Prostate gland (tissue), 2 donors: Measurements from ENCODE around the gene TBC1D5. TPM values are rescaled to one million over a fixed set of nuclear protein-coding genes. Genes with fewer than 3 reads are reported as not detected.
"Not testable (repeated sequence)": the region's sequence is repeated elsewhere in the genome, so short reads cannot be mapped to it uniquely, and the experiment has no call there.

Source experiments
- DNase-seq: peaks from one replicate; pipeline ENCODE4 v3.0.0-alpha.2; 2019; ENCODE audit warnings: low spot score
- H3K27ac ChIP-seq, 2 donors: fragments of 200-600 bp; sonication (generic); 2 replicates each; pipeline ENCODE4 v1.5.1; 2017 to 2019
- H3K27me3 ChIP-seq: fragments of 200-600 bp; sonication (generic); replicated peaks from 2 replicates; pipeline ENCODE4 v1.5.1; 2019; ENCODE audit not compliant: insufficient read depth
- H3K36me3 ChIP-seq, 2 donors: fragments of 200-600 bp; sonication (generic); 1 replicate in 1 of 2; 2 replicates in 1 of 2; pipeline versions ENCODE4 v1.5.1 to v1.8.1; 2017 to 2019
- H3K4me1 ChIP-seq: fragments of 200-600 bp; sonication (generic); replicated peaks from 2 replicates; pipeline ENCODE4 v1.5.1; 2019
- H3K4me3 ChIP-seq, 2 donors: fragments of 200-600 bp; sonication (generic); 2 replicates each; pipeline ENCODE4 v1.5.1; 2017 to 2019
- H3K9me3 ChIP-seq: fragments of 200-600 bp; sonication (generic); 2 replicates; pipeline ENCODE4 v1.5.1; 2017
- CTCF ChIP-seq, 4 experiments: fragments of 200-600 bp in 2 of 4; fragments of 450-650 bp in 2 of 4; sonication (generic) in 2 of 4; IDR thresholded peaks; 1 replicate in 3 of 4; 2 replicates in 1 of 4; pipeline ENCODE4 v1.5.1; 2016 to 2019; ENCODE audit warnings: antibody characterized with exemption in 4 of 4, mild to moderate bottlenecking in 2 of 4, moderate library complexity in 2 of 4
- POLR2A ChIP-seq: fragments of 450-650 bp; IDR thresholded peaks from one replicate; pipeline ENCODE4 v1.6.1; 2016; ENCODE audit warnings: antibody characterized with exemption, mild to moderate bottlenecking
- POLR2AphosphoS5 ChIP-seq: sonication (generic); formaldehyde crosslinking; IDR thresholded peaks from one replicate; pipeline ENCODE4 v1.6.1; 2017; ENCODE audit warnings: antibody characterized with exemption
- WGBS: methylation state at CpG from one replicate; pipeline ENCODE4 v1.1.5; 2018; 5-methylcytosine and 5-hydroxymethylcytosine counted together
- intact Hi-C: fragments of 100-400 bp; cut with DNase I; formaldehyde crosslinking; loops from one replicate; pipeline ENCODE4 v1.14.2; 2022
- total RNA-seq, 2 donors: library from RNA; depleted of rRNA; stranded (reverse); fragments of >200 nt; gene quantifications; one replicate each; pipeline ENCODE4 v1.1.0, GENCODE V29; 2016

TBC1D5 gene
- total RNA-seq, 2 donors from 2014 or later, result 64.8 to 99.2 TPM

- no peaks in the 10 kb centered on the region for H3K9me3 ChIP-seq
- H3K4me3 ChIP-seq, result no peak overlapping the region
- H3K4me1 ChIP-seq, result no peaks in the 10 kb centered on the region
- no peaks in the 10 kb centered on the region for H3K36me3 ChIP-seq
- TF ChIP-seq POLR2AphosphoS5 (no peak), POLR2A (no peak), CTCF (IDR thresholded peaks at IDR 0.05) (no peak)
- no peak overlapping the region for H3K27ac ChIP-seq
- no peaks in the 10 kb centered on the region for H3K27me3 ChIP-seq
- intact Hi-C loops, result no loop called here
- DNase-seq, result no peak
Measured at GRCh38 chr3:17737591-17737990, 4.8 kb downstream of the TBC1D5 start.

- H3K4me3 ChIP-seq, H3K27me3 ChIP-seq, H3K9me3 ChIP-seq, H3K27ac ChIP-seq, H3K36me3 ChIP-seq, H3K4me1 ChIP-seq, DNase-seq, intact Hi-C loops: not testable (repeated sequence)
- 95% methylated on average over 7 of the region's 7 CpGs for WGBS
Measured at GRCh38 chr3:17735362-17735761, 7.1 kb downstream of the TBC1D5 start.

GRCh38 chr3:17733768-17734167 is 8.7 kb downstream of the TBC1D5 start:
- intact Hi-C loops, result no loop called here
- H3K36me3 ChIP-seq, result no peaks in the 10 kb centered on the region
- TF ChIP-seq POLR2AphosphoS5 (no peak), CTCF (IDR thresholded peaks at IDR 0.05) (no peak), POLR2A (no peak)
- H3K27ac ChIP-seq, result no peak overlapping the region
- DNase-seq, result no peak
- H3K9me3 ChIP-seq, result no peaks in the 10 kb centered on the region
- no peak overlapping the region for H3K4me3 ChIP-seq
- no peaks in the 10 kb centered on the region for H3K27me3 ChIP-seq
- WGBS, result 99% methylated on average over 2 of the region's 2 CpGs
- H3K4me1 ChIP-seq, result no peaks in the 10 kb centered on the region

GRCh38 chr3:17733215-17733614 is 9.2 kb downstream of the TBC1D5 start:
- intact Hi-C loops, result no loop called here
- 91% methylated on average over 3 of the region's 3 CpGs for WGBS
- DNase-seq, result no peak

GRCh38 chr3:17730318-17730967 is 12.0 kb downstream of the TBC1D5 start:
- DNase-seq, result no peak
- Histone ChIP-seq H3K4me1 (no peaks in the 10 kb centered on the region), H3K27me3 (no peaks in the 10 kb centered on the region), H3K36me3 (no peaks in the 10 kb centered on the region), H3K9me3 (no peaks in the 10 kb centered on the region), H3K4me3 (no peak overlapping the region), H3K27ac (no peak overlapping the region)
- 59% methylated on average over 4 of the region's 4 CpGs for WGBS
- TF ChIP-seq POLR2A (no peak), POLR2AphosphoS5 (no peak), CTCF (IDR thresholded peaks at IDR 0.05) (no peak)
- intact Hi-C loops, result no loop called here

More at GRCh38 chr3:17733215-17733614, 9.2 kb downstream of the TBC1D5 start:
- Histone ChIP-seq H3K36me3 (no peaks in the 10 kb centered on the region), H3K27ac (no peak overlapping the region), H3K9me3 (no peaks in the 10 kb centered on the region), H3K4me3 (no peak overlapping the region), H3K4me1 (no peaks in the 10 kb centered on the region), H3K27me3 (no peaks in the 10 kb centered on the region)
- no peak for TF ChIP-seq POLR2AphosphoS5
- no peak for TF ChIP-seq CTCF (IDR thresholded peaks at IDR 0.05)
- TF ChIP-seq POLR2A, result no peak
